Endothelial cell of umbilical vein (primary cell): ENCODE results near the gene POLR2F. TPM values are rescaled to one million over a fixed set of nuclear protein-coding genes. Genes with fewer than 3 reads are reported as not detected.

Experiments used
- BruUV-seq: library from RNA; stranded (reverse); fragments of 400-500 nt; replicated peaks from 2 replicates; lab custom pipeline; 2021; lab: Mats Ljungman, UMichigan
- CTCF ChIA-PET: fragments of 300-600, 350-600 bp; sonication (Branson Sonifier 250); formaldehyde crosslinking; loops from one replicate; lab custom pipeline; 2021; ENCODE audit warnings: antibody characterized with exemption, inconsistent platforms; lab: Charles Lee
- POLR2A ChIA-PET: fragments of 300-600, 350-600 bp; sonication (Branson Sonifier 250); formaldehyde crosslinking; loops from one replicate; lab custom pipeline; 2021; ENCODE audit warnings: antibody characterized with exemption, inconsistent platforms; lab: Charles Lee
- DNase-seq: peaks from one replicate; pipeline ENCODE4 v3.0.0-alpha.2; 2011; ENCODE audit warnings: low read depth, low spot score
- FAIRE-seq: peaks from 2 replicates; lab custom pipeline; 2011; peaks lifted over from hg19 to GRCh38; lab: Jason Lieb, UNC
- H2AFZ ChIP-seq: 2 replicates; pipeline ENCODE4 v1.6.0; 2012; ENCODE audit warnings: low read depth, low read length, control low read depth, inconsistent platforms
- H3K27ac ChIP-seq: 2 replicates; pipeline ENCODE4 v1.5.1; 2011; ENCODE audit warnings: low read depth, mild to moderate bottlenecking, control low read depth, low read length, moderate library complexity; ENCODE audit not compliant: insufficient read depth
- H3K27me3 ChIP-seq, 2 experiments: 2 replicates each; pipeline versions ENCODE4 v1.6.0 to v1.6.1; 2011; ENCODE audit warnings: low read length in 2 of 2, mixed read lengths in 1 of 2; ENCODE audit not compliant: control insufficient read depth in 2 of 2, insufficient read depth in 2 of 2
- H3K36me3 ChIP-seq, 2 experiments: 2 replicates in 1 of 2; 3 replicates in 1 of 2; pipeline ENCODE4 v1.5.1; 2011; ENCODE audit warnings: low read length in 2 of 2, mild to moderate bottlenecking in 1 of 2, moderate library complexity in 1 of 2; ENCODE audit not compliant: control insufficient read depth in 2 of 2, insufficient read depth in 2 of 2; ENCODE audit errors: extremely low read depth in 1 of 2
- H3K4me1 ChIP-seq: 3 replicates; pipeline ENCODE4 v1.5.1; 2011; ENCODE audit warnings: mild to moderate bottlenecking, low read length; ENCODE audit not compliant: control insufficient read depth, insufficient read depth; ENCODE audit errors: extremely low read depth
- H3K4me2 ChIP-seq: 2 replicates; pipeline ENCODE4 v1.6.1; 2011; ENCODE audit warnings: low read length, control low read depth, mixed read lengths; ENCODE audit not compliant: insufficient read depth
- H3K4me3 ChIP-seq, 3 experiments: fragments of 200-600 bp in 1 of 3; sonication (generic), shearing (Covaris generic) in 1 of 3; replicated peaks in 1 of 3; 2 replicates each; pipeline ENCODE4 v1.5.1; 2011 to 2016; ENCODE audit warnings: control low read depth in 3 of 3, low read length in 3 of 3, mild to moderate bottlenecking in 2 of 3, inconsistent platforms in 1 of 3, low read depth in 1 of 3, moderate library complexity in 1 of 3; ENCODE audit not compliant: insufficient read depth in 1 of 3
- H3K79me2 ChIP-seq: 2 replicates; pipeline ENCODE4 v1.6.0; 2012; ENCODE audit warnings: low read length, inconsistent platforms; ENCODE audit not compliant: control insufficient read depth, insufficient read depth
- H3K9ac ChIP-seq: replicated peaks from 2 replicates; pipeline ENCODE3; 2011; ENCODE audit warnings: low read length, control low read depth; ENCODE audit not compliant: insufficient read depth; ENCODE audit errors: extremely low read depth
- H3K9me1 ChIP-seq: replicated peaks from 3 replicates; pipeline ENCODE4 v1.6.0; 2011; ENCODE audit warnings: mild to moderate bottlenecking, low read length; ENCODE audit not compliant: control insufficient read depth, insufficient read depth; ENCODE audit errors: extremely low read depth
- H3K9me3 ChIP-seq: replicated peaks from 2 replicates; pipeline ENCODE4 v1.5.1; 2012; ENCODE audit warnings: low read length, inconsistent platforms; ENCODE audit not compliant: control insufficient read depth, insufficient read depth
- H4K20me1 ChIP-seq: replicated peaks from 2 replicates; pipeline ENCODE3; 2011; ENCODE audit warnings: mild to moderate bottlenecking, low read length; ENCODE audit not compliant: control insufficient read depth, insufficient read depth; ENCODE audit errors: extremely low read depth
- CTCF ChIP-seq, 2 donors: IDR thresholded peaks; 1 replicate in 1 of 2; 2 replicates in 1 of 2; pipeline ENCODE4 v1.5.1; 2011; ENCODE audit warnings: low read length in 2 of 2, mild to moderate bottlenecking in 2 of 2, moderate library complexity in 2 of 2, control low read depth in 1 of 2, inconsistent platforms in 1 of 2, low read depth in 1 of 2; ENCODE audit not compliant: insufficient read depth in 1 of 2; ENCODE audit errors: extremely low read depth in 1 of 2
- EZH2 ChIP-seq: IDR thresholded peaks from 2 replicates; pipeline ENCODE4 v1.6.1; 2012; ENCODE audit warnings: borderline replicate concordance, low read depth, mild to moderate bottlenecking, moderate library complexity, low read length, inconsistent platforms; ENCODE audit not compliant: severe bottlenecking
- FOS ChIP-seq: IDR thresholded peaks from 2 replicates; pipeline ENCODE4 v1.6.1; 2011; ENCODE audit warnings: mild to moderate bottlenecking, low read length, moderate library complexity, borderline replicate concordance; ENCODE audit not compliant: insufficient read depth
- GATA2 ChIP-seq: IDR thresholded peaks from 2 replicates; pipeline ENCODE4 v1.7.0; 2011; ENCODE audit warnings: low read depth, mild to moderate bottlenecking, moderate library complexity, mixed read lengths, low read length; ENCODE audit not compliant: insufficient read length, insufficient read depth
- JUN ChIP-seq: IDR thresholded peaks from 2 replicates; pipeline ENCODE4 v1.6.1; 2011; ENCODE audit warnings: borderline replicate concordance, low read depth; ENCODE audit not compliant: insufficient read length, insufficient read depth
- MAX ChIP-seq: IDR thresholded peaks from 2 replicates; pipeline ENCODE4 v1.6.1; 2011; ENCODE audit not compliant: insufficient read depth, insufficient read length
- MYC ChIP-seq: IDR thresholded peaks from one replicate; pipeline ENCODE4 v1.6.1; 2011; ENCODE audit warnings: mild to moderate bottlenecking, low read depth, low read length
- POLR2AphosphoS5 ChIP-seq: IDR thresholded peaks from 2 replicates; pipeline ENCODE4 v1.6.1; 2012; ENCODE audit warnings: low read depth, mild to moderate bottlenecking, control low read depth, low read length, moderate library complexity; ENCODE audit not compliant: insufficient read depth
- dilution Hi-C: fragments of 300-500 bp; cut with MboI; formaldehyde crosslinking; loops from one replicate; pipeline ENCODE4 v1.15.0; 2019; ENCODE audit warnings: low sequenced_read_pairs; ENCODE audit not compliant: extremely low pct_ligation_motif_present
- intact Hi-C: fragments of 100-400 bp; cut with micrococcal nuclease; formaldehyde crosslinking; loops from one replicate; pipeline ENCODE4 v1.10.0; 2022
- polyA plus RNA-seq, 4 experiments: library from polyadenylated mRNA; depleted of rRNA in 3 of 4; stranded (reverse) in 3 of 4; unstranded in 1 of 4; fragments of >200 nt; gene quantifications; 2 replicates each; pipeline versions ENCODE4 v1.2.1 to v1.2.3, GENCODE V29; 2011 to 2012; ENCODE audit warnings: missing spikeins in 1 of 4
- total RNA-seq: library from RNA; stranded (reverse); gene quantifications from 2 replicates; pipeline ENCODE4 v1.2.3, GENCODE V29; 2021

Gene POLR2F
- total and polyA plus RNA-seq, 2 donors (not counting 3 experiments of a cell fraction or from before 2014, with no cell fraction given) = 106 to 112 TPM

- Histone ChIP-seq H3K9me1 (no peaks in the 10 kb centered on the region), H3K9ac (no peak overlapping the region), H2AFZ (no peak overlapping the region), H3K27ac (no peak overlapping the region), H3K79me2 (no peaks in the 10 kb centered on the region), H3K9me3 (no peaks in the 10 kb centered on the region), H3K4me1 (no peaks in the 10 kb centered on the region), H3K4me2 (no peak overlapping the region), H4K20me1 (no peaks in the 10 kb centered on the region), H3K4me3 (no peak overlapping the region), H3K27me3 (no peaks in the 10 kb centered on the region), H3K36me3 (peaks cover 5 to 32% of the 10 kb centered on the region in 2 experiments)
- no peak for FAIRE-seq
- intact Hi-C loops (no loop called here), dilution Hi-C loops (no loop called here)
- BruUV-seq = no TSS peak
- TF ChIP-seq GATA2 = no peak
- TF ChIP-seq MYC = no peak
- no peak for TF ChIP-seq JUN
- no peak for TF ChIP-seq FOS
- no peak for TF ChIP-seq CTCF (IDR thresholded peaks at IDR 0.05; ENCODE audit: extremely low read depth in 1 of 2, insufficient read depth in 1 of 2, low read depth in 1 of 2, low read length in 2 of 2)
- TF ChIP-seq POLR2AphosphoS5 = no peak
- no peak for TF ChIP-seq EZH2
- TF ChIP-seq MAX = no peak
- CTCF ChIA-PET = no interaction called here
- DNase-seq = no peak
- POLR2A ChIA-PET = no interaction called here
Measured at GRCh38 chr22:37923927-37924326, 29.6 kb upstream of the POLR2F start.
